Breast epithelium (tissue), 3 donors: ENCODE measurements around the gene MDH1B.

Experiments
- POLR2A ChIP-seq: fragments of 450-650 bp; IDR thresholded peaks from one replicate; pipeline ENCODE4 v1.6.1; 2016; ENCODE audit warnings: antibody characterized with exemption, mild to moderate bottlenecking, moderate library complexity
- POLR2AphosphoS5 ChIP-seq, 3 donors: sonication (generic); formaldehyde crosslinking; IDR thresholded peaks; one replicate each; pipeline ENCODE4 v1.6.1; 2017; ENCODE audit warnings: antibody characterized with exemption in 3 of 3
- TF ChIP-seq, protein P1 (sequence below), 3 donors: fragments of 450-650 bp; IDR thresholded peaks; one replicate each; pipeline ENCODE4 v1.5.1; 2016 to 2017; ENCODE audit warnings: antibody characterized with exemption in 3 of 3, mild to moderate bottlenecking in 3 of 3, moderate library complexity in 3 of 3

DNA sequence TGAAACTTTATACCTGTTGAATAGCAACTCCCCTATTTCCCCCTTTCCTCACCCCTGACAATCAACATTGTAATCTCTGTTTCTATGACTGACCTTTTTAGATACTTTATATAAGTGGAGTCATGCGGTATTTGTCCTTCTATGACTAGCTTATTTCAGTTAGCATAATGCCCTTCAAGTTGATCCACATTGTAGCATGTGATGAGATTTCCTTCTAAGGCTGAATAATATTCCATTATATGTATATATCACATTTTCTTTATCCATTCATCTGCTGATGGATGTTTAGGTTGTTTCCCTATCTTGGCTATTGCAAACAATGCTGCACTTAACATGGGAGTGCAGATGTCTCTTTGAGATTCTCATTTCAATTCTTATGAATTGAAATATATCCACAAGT lies 9.7 kb upstream of the MDH1B start:
- TF ChIP-seq, protein P1, sequence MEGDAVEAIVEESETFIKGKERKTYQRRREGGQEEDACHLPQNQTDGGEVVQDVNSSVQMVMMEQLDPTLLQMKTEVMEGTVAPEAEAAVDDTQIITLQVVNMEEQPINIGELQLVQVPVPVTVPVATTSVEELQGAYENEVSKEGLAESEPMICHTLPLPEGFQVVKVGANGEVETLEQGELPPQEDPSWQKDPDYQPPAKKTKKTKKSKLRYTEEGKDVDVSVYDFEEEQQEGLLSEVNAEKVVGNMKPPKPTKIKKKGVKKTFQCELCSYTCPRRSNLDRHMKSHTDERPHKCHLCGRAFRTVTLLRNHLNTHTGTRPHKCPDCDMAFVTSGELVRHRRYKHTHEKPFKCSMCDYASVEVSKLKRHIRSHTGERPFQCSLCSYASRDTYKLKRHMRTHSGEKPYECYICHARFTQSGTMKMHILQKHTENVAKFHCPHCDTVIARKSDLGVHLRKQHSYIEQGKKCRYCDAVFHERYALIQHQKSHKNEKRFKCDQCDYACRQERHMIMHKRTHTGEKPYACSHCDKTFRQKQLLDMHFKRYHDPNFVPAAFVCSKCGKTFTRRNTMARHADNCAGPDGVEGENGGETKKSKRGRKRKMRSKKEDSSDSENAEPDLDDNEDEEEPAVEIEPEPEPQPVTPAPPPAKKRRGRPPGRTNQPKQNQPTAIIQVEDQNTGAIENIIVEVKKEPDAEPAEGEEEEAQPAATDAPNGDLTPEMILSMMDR (IDR thresholded peaks at IDR 0.05) = no peak
- no peak for TF ChIP-seq POLR2AphosphoS5 (IDR thresholded peaks at IDR 0.05)
- TF ChIP-seq POLR2A = no peak
